ENCODE results near the gene RPTOR. TPM values are rescaled to one million over a fixed set of nuclear protein-coding genes. Genes with fewer than 3 reads are reported as not detected.
"Not testable (repeated sequence)": the region's sequence is repeated elsewhere in the genome, so short reads cannot be mapped to it uniquely, and the experiment has no call there.

Gene RPTOR
- total RNA-seq, 1 experiment from 2014 or later: 26.3 TPM

DNA sequence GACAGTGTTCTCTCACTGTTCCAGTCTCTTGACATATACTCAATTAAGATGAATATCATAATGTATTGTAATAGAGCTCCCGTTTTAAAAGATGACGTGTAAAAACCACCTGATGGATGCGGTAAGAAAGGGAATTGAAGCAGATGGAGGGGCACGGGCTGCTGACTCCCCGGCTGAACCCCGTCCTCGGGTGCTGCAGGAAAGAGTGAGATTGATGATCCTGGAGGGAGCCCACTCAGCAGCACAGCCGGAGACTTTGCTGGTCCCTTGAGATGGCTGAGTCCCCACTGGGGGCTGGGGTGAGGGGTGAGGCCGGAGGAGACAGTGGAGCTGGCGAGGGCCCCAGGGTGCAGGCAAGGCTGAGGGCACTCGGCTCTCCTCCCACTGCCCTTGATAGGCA lies 217.4 kb downstream of the RPTOR start:
- DNase-seq (ENCODE audit: low spot score): no peak

DNA sequence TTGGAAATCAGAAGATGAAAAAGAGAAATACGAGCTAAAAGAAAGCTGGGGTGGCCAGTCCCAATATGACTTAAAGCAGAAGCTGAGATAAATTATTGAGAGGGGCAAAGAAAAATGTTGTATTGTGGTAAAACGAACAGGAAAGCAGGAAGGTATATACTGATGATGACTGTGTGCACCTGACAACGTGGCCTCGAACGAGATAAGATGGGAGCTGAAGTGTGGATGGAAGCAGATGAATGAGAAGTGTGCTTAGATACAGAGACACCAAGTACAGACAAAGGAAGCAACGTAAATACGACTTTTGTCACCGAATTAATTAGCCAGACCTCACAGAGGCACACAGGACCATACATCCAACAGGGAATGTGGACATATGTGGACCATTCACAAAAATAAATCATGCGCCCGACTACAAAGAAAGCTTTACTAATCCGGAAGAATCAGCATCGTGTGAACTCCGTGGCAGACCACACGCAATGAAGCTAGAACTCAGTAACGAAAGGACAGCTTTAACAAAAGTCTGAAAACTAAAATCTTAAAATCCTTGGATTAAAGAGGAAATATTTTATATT lies 218.7 kb downstream of the RPTOR start:
- DNase-seq (ENCODE audit: low spot score): no peak

DNA sequence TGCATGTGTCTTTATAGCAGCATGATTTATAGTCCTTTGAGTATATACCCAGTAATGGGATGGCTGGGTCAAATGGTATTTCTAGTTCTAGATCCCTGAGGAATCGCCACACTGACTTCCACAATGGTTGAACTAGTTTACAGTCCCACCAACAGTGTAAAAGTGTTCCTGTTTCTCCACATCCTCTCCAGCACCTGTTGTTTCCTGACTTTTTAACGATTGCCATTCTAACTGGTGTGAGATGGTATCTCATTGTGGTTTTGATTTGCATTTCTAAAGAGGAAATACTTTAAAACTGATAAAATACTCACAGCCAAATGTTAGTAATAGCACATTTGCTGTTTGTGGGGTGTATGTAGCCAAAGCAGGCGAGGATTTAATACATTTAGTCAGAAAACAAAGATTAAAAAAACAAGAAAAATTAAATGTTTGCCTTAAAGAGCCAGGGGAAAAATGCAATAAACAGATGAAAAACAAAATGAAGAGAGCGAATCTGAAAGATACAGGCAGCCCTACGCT lies 220.0 kb downstream of the RPTOR start:
- DNase-seq (ENCODE audit: low spot score): not testable (repeated sequence)

DNA sequence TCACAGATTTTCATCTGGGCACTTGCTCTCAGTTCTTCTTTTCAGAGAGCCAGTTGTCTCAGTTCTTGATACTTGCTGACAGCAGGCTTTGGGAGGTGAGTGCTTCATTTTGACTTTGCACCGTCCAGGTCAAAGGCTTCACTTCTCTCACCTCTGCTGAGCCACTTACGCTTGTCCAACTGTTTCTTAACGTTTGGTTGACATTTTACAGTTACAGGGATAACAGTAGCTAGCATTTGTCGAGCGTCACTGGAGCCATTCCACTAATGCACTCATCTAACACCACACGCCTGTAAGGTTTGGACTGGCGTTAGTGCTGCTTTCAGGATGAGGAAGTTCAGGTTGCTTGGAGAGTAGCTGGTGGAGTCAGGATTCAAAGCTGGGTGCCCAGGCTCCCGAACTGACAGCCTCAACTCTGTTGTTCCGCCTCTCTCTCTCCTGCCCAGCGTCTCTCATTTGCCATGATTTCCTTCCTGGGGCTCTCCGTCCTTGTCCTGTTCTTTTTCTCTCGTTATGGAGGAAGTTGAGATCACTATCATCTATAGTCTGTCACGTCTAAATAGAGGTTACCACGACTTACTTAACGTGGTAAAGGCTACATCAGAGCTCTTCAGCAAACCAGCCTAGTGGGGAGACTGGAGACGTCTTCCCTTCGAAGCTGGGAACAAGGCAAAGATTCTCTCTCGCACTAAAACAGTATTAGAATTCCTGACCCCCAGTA lies 220.8 kb downstream of the RPTOR start:
- no peak for DNase-seq (ENCODE audit: low spot score)

DNA sequence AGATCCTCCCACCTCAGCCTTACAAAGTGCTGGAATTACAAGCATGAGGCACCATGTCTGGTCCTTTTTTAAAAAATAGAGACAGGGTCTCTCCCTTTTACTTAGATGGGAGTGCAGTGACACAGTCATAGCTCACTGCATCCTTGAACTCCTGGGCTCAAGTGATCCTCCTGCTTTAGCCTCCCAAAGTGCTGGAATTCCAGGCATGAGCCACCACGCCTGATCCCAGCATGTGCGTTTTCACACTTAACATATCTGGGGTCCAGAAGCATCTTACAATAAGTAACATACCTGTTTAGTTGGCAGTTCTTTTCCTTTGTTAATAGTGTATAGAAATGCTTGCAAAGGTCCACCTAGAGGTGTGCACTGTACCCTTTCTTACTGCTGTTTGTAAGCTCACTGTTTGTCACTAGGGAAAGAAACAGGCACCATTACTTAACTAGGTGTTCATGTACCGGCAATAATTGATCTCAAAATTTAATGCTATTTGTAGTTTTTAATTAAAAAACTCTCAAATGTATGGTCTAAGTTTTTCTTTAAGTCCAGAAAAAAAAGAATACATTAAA lies 221.7 kb downstream of the RPTOR start:
- DNase-seq (ENCODE audit: low spot score): no peak

DNA sequence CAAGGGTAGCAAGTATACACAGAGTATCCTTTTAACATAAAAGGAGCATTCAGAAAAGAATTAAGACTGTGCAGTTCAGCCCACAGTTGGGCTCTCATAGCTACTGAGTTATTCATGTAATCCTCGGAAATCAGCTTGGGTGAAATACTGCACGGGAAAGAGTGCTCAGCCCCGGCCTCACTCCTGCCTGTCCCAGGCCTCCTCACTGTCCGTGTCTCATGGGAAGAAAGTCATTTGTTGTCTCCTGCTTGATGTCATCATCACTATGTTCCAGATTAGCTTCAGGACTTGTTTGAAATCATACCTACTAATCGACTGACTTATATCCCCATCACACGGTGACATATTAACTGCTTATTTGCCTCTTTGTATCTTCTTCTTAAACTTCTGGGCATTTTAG lies 223.8 kb downstream of the RPTOR start:
- no peak for DNase-seq (ENCODE audit: low spot score)

DNA sequence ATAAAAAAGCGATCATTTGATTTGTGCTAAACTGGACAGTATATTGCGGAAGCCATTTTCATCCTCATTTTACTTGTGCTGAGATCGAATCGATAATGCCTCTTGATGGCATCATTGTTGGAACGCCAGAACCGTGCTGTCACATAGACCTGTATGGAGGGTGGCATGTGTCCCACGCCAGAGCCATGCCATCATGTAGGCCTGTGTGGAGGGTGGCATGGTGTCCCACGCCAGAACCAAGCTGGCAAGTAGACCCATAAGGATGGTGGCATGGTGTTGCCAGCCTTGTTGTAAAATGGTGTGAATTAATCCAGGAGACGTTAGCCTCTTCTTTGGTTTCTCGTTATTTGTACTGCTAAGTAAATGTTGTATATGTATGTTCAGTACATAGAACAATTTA lies 224.3 kb downstream of the RPTOR start:
- no peak for DNase-seq (ENCODE audit: low spot score)

DNA sequence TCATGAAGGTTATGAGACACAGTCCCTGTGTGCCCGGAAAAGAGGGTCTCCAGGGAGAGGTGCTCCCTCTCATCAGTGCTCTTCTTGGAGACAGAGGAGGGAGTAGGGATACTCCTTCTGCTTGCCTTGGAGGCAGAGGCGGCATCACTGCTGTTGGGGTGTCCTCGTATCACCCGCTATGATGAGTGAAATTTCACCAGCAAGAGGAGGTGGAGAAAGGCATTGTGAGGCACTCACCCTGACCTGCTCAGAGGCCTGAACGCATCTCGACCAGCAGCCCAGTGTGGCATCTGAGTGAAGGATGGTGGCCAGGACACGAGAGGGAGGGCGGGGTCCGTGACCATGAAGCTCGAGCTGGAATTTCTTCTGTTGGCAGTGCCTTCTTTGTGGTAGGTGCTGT lies 224.9 kb downstream of the RPTOR start:
- DNase-seq (ENCODE audit: low spot score): no peak

DNA sequence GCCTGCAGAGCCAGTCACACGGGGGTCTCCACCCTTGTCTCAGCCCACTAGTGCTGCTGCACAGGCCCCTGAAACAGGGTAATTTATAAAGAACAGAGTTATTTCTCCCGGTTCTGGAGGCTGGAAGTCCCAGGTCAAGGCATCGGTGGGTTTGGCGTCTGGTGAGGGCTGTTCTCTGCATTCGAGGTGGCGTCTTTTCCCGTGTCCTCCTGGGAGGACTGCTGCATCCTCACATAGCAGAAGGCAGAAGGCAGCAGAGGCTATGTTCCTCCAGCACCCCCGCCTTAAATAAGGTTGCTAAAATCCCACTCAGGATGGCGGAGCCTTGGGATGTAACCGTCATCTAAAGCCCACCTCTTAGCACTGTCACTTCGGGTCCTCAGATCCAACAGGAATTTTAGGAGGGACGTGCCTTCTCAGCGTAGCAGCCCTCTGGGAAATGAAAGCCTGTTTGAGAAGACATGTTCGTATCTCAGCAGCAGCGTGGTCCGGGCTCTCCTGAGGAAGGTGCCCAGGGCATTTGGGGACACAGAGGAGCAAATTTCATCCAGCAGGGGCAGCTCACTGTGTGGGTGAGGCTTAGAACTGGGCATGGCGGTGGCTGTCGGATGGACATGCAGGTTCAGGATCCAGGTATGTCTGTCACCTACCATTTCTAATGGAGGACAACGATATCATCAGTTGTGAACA lies 225.4 kb downstream of the RPTOR start:
- no peak for DNase-seq (ENCODE audit: low spot score)

DNA sequence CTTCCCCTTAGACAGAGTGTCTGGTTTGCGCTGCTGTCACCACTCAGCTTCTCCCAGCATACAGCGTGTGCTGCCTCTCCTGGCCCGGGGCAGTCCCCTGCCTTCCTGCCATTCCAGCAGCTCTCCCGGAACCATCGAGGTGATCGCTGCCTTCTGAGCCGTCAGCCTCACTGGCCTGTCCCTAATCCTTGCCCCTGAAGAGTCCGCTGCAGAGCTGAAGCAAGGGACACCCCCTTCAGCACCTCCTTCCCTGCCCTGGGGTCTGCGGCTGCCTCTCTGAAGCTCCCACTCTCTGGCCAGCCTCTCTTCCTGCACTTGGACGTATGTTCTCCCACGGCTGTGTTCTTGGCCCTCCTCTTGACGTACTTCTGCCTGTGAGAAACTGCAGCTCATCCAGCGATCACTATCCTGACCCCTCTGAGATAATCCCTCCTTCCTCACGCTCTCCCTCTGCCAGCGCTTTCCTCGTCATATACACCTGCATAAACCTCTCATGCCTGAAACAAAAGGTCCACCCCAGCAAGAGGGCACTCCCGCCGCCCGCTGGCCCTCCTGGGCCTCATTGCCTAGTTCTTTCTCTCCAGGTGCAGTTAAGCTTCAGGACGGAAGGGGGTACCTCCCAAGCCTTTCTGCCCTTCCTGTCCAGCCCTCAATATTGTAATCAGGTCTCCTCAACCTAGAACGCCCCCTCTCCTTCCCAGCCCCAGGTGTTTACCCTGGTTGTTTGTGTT lies 226.4 kb downstream of the RPTOR start:
- DNase-seq (ENCODE audit: low spot score): no peak

DNA sequence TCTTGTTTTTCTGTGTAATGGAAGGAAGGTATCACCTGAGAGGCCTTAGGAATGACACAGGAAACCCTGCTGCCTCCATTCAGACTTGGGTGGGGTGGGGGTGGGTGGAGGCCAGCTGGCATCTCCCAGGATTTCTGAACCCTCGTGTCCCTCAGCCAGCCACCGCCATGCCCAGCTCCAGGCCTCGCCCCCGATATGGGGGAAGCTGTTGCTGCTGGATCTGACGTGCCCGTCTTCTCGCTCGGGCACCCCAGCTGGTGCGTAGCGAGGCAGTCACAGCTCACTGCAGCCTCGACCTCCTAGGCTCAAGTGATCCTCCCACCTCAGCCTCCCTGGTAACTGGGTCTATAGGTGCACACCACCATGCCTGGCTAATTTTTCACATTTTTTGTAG lies 227.0 kb downstream of the RPTOR start:
- DNase-seq (ENCODE audit: low spot score): no peak

DNA sequence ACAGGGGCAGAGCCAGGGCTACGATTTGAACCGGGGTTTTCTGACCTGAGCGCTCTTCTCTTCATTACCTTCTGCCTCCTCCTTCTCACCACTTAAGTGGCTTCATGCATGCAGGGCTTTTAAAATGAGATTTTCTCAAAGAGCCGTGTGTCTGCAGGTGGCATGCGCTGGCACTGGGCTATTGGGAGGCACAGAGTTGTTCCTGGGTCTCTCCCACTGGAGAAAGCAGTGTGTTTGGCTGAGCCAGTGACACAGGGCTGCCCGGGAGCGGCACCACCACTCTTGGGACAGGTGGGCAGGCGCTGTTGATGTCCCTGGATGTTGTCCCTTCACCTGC lies 228.2 kb downstream of the RPTOR start:
- no peak for DNase-seq (ENCODE audit: low spot score)

DNA sequence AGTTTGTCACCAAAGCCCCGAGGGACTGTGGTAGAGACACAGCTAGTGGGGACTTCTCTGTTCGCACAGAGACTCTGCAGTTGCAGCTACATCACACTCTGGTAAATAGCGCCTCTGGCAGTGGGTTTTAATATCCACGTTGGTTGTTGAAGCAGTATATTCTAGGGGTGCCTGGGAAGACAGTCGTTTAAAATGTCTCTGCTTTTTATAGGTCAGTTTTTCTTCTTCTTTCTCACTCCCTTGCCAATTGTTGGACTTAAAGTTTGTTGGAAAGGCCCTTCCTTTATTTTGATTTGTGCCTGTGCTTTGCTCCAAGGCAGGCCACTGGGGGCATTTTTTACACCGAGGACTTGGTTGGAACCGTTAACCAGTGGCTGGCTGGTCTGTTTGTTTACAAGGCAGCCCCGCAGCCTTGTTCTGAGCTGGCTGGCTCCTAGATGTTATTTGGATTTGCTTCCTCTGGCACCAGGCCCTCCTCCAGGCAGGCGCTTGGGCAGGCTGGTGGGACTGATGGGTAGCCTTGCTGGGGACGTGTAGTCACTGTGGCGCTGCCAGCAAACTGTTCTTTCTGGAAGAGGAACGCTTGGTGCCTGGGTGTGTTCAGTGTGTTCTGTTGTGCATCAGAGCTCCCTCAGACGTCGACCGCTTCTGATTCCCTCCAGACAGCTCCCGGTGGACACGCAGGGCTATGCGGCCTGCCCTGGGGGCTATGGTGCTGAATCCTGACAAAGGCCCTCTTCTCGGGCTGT lies 228.8 kb downstream of the RPTOR start:
- no peak for DNase-seq (ENCODE audit: low spot score)

DNA sequence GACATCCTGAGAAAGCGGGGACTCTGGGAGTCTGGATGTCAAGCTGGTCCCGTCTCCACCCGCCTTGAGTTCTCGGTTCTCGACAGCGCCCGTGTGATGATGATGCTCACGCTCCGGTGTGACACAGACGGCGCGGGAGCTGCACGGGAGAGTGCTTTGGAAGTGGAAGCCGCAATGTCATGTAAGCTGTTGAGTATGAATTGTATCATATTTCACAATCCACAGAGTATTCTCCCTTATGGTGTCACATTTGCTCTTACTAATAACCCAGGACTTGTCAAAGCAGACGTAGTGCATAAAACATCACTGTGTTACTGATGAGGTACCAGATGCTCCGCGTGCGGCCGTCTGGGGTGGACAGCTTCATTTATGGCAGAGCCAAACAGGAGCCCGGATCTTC lies 229.5 kb downstream of the RPTOR start:
- DNase-seq (ENCODE audit: low spot score): no peak

DNA sequence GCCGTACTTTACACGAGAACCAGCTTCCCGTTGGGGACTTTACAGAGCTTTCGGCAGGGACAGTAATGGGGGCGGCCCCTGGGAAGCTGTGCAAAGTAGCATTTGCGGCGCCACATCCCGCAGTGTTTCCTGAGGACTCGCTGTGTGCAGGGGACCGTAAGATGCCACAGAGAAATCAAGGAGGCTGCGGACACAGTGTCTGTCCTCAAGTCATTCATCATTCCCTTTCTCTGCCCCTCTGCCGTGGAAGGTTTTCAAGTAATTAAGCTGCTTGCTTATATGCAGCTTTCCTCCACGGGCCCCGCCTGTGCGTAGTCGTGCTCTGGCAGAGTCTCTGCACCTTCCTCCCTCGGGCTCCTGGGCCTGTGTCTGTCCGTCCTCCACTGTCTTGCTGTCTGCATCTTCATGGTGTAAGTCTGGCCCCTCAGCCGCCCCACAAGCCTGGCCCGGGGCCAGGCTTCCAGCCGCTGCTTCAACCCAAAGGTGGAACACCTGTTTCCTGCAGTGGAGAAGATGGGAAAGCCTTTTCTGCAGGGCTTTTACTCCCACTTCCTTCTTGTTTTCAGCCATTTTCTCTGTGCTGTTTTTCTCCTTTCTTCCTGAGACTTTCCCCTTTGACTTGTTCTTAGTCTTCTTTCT lies 230.1 kb downstream of the RPTOR start:
- no peak for DNase-seq (ENCODE audit: low spot score)

DNA sequence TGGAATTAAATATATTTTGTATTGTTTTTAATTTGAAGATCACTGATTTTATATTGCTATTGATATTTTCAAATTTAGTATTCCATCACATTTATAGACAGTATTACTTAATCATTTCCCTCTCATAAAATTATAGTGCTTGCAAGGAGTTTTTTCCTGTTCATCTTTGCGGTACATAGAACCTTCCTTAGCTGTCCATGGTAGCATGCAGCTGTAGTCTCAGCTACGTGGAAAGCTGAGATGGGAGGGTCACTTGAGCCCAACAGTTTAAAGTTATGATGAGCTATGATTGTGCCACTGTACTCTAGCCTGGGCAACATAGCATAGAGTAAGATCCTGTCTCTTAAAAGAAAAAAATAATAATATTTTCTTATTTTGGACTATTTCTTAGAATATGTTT lies 231.2 kb downstream of the RPTOR start:
- DNase-seq (ENCODE audit: low spot score): no peak

DNA sequence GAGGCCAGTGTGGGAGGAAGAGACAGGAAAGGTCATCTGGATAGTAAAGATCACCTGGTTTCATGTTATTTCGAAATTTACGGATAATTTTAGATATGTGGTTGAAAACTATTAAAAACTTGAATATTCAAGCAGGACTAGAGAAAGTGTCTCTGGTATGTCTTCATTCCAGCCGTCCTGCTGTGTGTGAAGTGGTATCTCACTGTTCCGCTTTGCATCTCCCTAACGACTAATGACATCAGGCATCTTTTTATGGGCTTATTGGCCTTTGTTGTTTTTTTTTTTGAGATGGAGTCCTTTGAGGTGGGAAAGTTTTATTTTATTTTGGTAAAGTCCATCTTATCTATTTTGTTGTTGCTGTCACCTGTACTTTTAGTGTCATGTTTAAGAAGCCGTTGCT lies 232.6 kb downstream of the RPTOR start:
- DNase-seq (ENCODE audit: low spot score): no peak

DNA sequence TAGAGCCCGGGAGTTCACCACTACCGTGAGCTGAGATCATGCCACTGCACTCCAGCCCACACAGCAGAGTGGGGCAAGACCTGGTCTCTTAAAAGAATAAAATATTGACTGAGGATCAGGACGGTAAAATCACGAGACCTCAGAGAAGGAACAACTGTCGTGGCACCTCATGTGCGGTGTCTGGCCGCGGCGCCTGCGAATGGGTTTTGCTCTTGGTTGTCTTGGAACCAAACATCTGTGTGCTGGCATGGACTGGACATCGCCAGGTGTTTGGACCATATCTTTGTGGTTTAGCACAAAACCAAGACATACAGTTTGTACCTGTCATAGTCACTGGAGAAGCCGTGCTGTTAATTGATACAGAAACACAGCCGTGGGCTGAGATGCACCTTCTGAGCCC lies 234.1 kb downstream of the RPTOR start:
- no peak for DNase-seq (ENCODE audit: low spot score)

DNA sequence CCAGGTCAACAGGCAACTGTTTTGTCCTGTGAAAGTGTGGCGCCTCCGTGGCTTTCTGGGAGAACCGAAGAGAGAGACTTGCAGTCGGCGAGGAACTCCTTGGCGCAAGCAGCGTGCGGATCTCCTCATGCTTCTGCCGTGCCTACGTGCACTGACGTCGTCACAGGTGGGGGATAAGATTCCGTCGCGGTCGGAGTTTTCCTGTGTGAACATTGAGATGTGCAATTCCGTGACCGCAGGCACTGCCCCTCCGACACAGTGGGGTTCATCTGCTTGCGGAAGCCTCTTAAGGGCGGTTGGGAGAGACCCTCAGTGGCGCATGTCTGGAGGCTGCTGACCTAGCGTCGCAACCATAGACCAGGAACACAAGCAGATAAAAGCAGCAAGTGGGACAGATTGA lies 234.7 kb downstream of the RPTOR start:
- DNase-seq (ENCODE audit: low spot score): no peak

DNA sequence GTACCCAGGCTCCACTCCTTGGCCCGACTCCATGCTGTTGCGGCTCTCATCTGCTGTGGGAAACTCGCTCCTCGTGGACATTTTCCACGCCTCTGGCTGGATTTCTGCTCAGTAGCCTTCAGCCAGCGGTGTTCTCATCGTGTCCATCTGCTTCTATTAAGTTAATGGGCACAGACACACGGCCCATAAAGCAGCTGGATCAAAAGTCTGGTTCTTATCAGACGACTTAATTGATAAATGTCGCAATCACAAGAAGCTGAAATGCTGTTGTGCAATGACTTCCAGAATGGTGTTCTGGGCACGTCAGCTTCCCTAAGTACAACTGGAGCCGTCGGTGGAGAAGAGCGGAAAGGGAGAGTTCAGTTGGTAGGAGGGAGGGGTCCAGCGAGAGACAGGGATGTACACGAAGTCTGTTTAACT lies 235.3 kb downstream of the RPTOR start:
- DNase-seq (ENCODE audit: low spot score): no peak
